SK-N-SH (cell line): ENCODE measurements around the gene KCNH4. TPM values are rescaled to one million over a fixed set of nuclear protein-coding genes. Genes with fewer than 3 reads are reported as not detected.

Source experiments
- CTCF ChIA-PET: fragments of 300-600, 350-600 bp; formaldehyde crosslinking; extraction: SDS; loops from one replicate; lab custom pipeline; 2021; lab: Yijun Ruan, JAX
- POLR2A ChIA-PET: fragments of 350-600 bp; sonication (Branson Sonifier 250); formaldehyde crosslinking; extraction: SDS; loops from one replicate; lab custom pipeline; 2020; ENCODE audit warnings: antibody characterized with exemption, inconsistent platforms; lab: Yijun Ruan, JAX
- DNase-seq: peaks from one replicate; pipeline ENCODE4 v3.0.0; 2012
- H2AFZ ChIP-seq: fragments of 200-600 bp; sonication (generic); 2 replicates; pipeline ENCODE4 v1.8.1; 2016; ENCODE audit warnings: antibody characterized with exemption, mild to moderate bottlenecking, low read depth
- H3F3A ChIP-seq: fragments of 200-600 bp; sonication (generic); replicated peaks from 2 replicates; pipeline ENCODE3; 2016; ENCODE audit warnings: antibody characterized with exemption, mild to moderate bottlenecking; ENCODE audit not compliant: insufficient read depth
- H3K27ac ChIP-seq, 2 experiments: fragments of 200-500 bp in 1 of 2; fragments of 200-600 bp in 1 of 2; sonication (Bioruptor generic) in 1 of 2; sonication (generic), shearing (Covaris generic) in 1 of 2; 2 replicates each; pipeline versions ENCODE4 v1.5.1 to v1.6.1; 2014 to 2016; ENCODE audit warnings: low read depth in 2 of 2, inconsistent platforms in 1 of 2, low read length in 1 of 2, mild to moderate bottlenecking in 1 of 2, mixed read lengths in 1 of 2
- H3K27me3 ChIP-seq: fragments of 200-600 bp; sonication (generic), shearing (Covaris generic); 2 replicates; pipeline ENCODE4 v1.6.1; 2016; ENCODE audit warnings: mixed run types; ENCODE audit not compliant: insufficient read depth
- H3K36me3 ChIP-seq, 2 experiments: fragments of 200-500 bp in 1 of 2; fragments of 200-600 bp in 1 of 2; sonication (Bioruptor generic) in 1 of 2; sonication (generic) in 1 of 2; replicated peaks in 1 of 2; 2 replicates each; pipeline versions ENCODE3 to v1.5.1; 2014 to 2016; ENCODE audit warnings: low read length in 1 of 2, mild to moderate bottlenecking in 1 of 2; ENCODE audit not compliant: insufficient read depth in 2 of 2, control insufficient read depth in 1 of 2
- H3K4me1 ChIP-seq, 2 experiments: fragments of 200-500 bp in 1 of 2; fragments of 200-600 bp in 1 of 2; sonication (Bioruptor generic) in 1 of 2; sonication (generic), shearing (Covaris generic) in 1 of 2; 2 replicates each; pipeline versions ENCODE4 v1.5.1 to v1.6.1; 2014 to 2016; ENCODE audit warnings: low read depth in 1 of 2, low read length in 1 of 2, mixed run types in 1 of 2; ENCODE audit not compliant: insufficient read depth in 2 of 2, control insufficient read depth in 1 of 2
- H3K4me2 ChIP-seq: fragments of 200-600 bp; sonication (generic), shearing (Covaris generic); 2 replicates; pipeline ENCODE4 v1.6.1; 2017; ENCODE audit warnings: mixed run types
- H3K4me3 ChIP-seq, 2 experiments: fragments of 200-500 bp in 1 of 2; fragments of 200-600 bp in 1 of 2; sonication (Bioruptor generic) in 1 of 2; sonication (generic), shearing (Covaris generic) in 1 of 2; 2 replicates each; pipeline versions ENCODE4 v1.5.1 to v1.8.1; 2014 to 2016; ENCODE audit warnings: low read depth in 2 of 2, inconsistent platforms in 1 of 2, low read length in 1 of 2, mild to moderate bottlenecking in 1 of 2, mixed read lengths in 1 of 2, moderate library complexity in 1 of 2
- H3K79me2 ChIP-seq: fragments of 200-600 bp; sonication (generic); 2 replicates; pipeline ENCODE4 v1.8.1; 2017; ENCODE audit warnings: mild to moderate bottlenecking; ENCODE audit not compliant: insufficient read depth
- H3K9ac ChIP-seq: fragments of 200-600 bp; sonication (generic); 2 replicates; pipeline ENCODE4 v1.6.1; 2017; ENCODE audit warnings: mixed run types
- H3K9me2 ChIP-seq: fragments of 200-600 bp; sonication (generic); 2 replicates; pipeline ENCODE4 v1.6.1; 2017; ENCODE audit warnings: mixed run types
- H3K9me3 ChIP-seq: fragments of 200-600 bp; sonication (generic); 2 replicates; pipeline ENCODE4 v1.6.1; 2017; ENCODE audit warnings: mixed run types, mild to moderate bottlenecking, moderate library complexity
- H4K20me1 ChIP-seq: fragments of 200-600 bp; sonication (generic); 2 replicates; pipeline ENCODE4 v1.6.1; 2017; ENCODE audit warnings: mild to moderate bottlenecking, mixed run types; ENCODE audit not compliant: insufficient read depth
- ELF1 ChIP-seq: IDR thresholded peaks from 2 replicates; pipeline ENCODE4 v1.4.0; 2012
- FOSL2 ChIP-seq: IDR thresholded peaks from 2 replicates; pipeline ENCODE4 v1.4.0; 2012; ENCODE audit warnings: low read depth, mild to moderate bottlenecking, moderate library complexity, borderline replicate concordance
- FOXJ3 ChIP-seq: sonication (generic); formaldehyde crosslinking; IDR thresholded peaks from 2 replicates; pipeline ENCODE4 v1.5.1; 2020; ENCODE audit warnings: mild to moderate bottlenecking, missing genetic modification reagents
- GABPA ChIP-seq: IDR thresholded peaks from 2 replicates; pipeline ENCODE4 v1.4.0; 2012; ENCODE audit warnings: low read depth, mild to moderate bottlenecking
- JUND ChIP-seq: IDR thresholded peaks from 2 replicates; pipeline ENCODE4 v1.4.0; 2012
- MXI1 ChIP-seq: IDR thresholded peaks from 2 replicates; pipeline ENCODE4 v1.6.1; 2012; ENCODE audit warnings: mild to moderate bottlenecking, low read depth, low read length, improper control_type of control experiment
- SIN3A ChIP-seq: IDR thresholded peaks from 2 replicates; pipeline ENCODE4 v1.6.1; 2012; ENCODE audit warnings: low read depth, mild to moderate bottlenecking, low read length, moderate library complexity, borderline replicate concordance
- TAF1 ChIP-seq: IDR thresholded peaks from 2 replicates; pipeline ENCODE4 v1.6.1; 2012; ENCODE audit warnings: low read depth, mild to moderate bottlenecking, low read length, moderate library complexity, borderline replicate concordance
- TCF12 ChIP-seq: IDR thresholded peaks from 2 replicates; pipeline ENCODE4 v1.4.0; 2012
- TEAD4 ChIP-seq: IDR thresholded peaks from 2 replicates; pipeline ENCODE4 v1.4.0; 2012; ENCODE audit warnings: mild to moderate bottlenecking, borderline replicate concordance; ENCODE audit not compliant: insufficient read depth
- WGBS: methylation state at CpG from one replicate; pipeline ENCODE4 v1.1.6; 2017; ENCODE audit warnings: low lambda C conversion rate; 5-methylcytosine and 5-hydroxymethylcytosine counted together
- polyA plus RNA-seq, 3 experiments: library from polyadenylated mRNA; depleted of rRNA; stranded (reverse); fragments of >200 nt; gene quantifications; 2 replicates each; pipeline ENCODE4 v1.2.3, GENCODE V29; 2012
- TF ChIP-seq, protein P1 (sequence below): IDR thresholded peaks from 2 replicates; pipeline ENCODE4 v1.6.1; 2012; ENCODE audit warnings: mild to moderate bottlenecking, low read depth, low read length, moderate library complexity

Gene KCNH4
- polyA plus RNA-seq, 1 of the 3 experiments (the other 2 are of a cell fraction): 0.46 TPM

DNA sequence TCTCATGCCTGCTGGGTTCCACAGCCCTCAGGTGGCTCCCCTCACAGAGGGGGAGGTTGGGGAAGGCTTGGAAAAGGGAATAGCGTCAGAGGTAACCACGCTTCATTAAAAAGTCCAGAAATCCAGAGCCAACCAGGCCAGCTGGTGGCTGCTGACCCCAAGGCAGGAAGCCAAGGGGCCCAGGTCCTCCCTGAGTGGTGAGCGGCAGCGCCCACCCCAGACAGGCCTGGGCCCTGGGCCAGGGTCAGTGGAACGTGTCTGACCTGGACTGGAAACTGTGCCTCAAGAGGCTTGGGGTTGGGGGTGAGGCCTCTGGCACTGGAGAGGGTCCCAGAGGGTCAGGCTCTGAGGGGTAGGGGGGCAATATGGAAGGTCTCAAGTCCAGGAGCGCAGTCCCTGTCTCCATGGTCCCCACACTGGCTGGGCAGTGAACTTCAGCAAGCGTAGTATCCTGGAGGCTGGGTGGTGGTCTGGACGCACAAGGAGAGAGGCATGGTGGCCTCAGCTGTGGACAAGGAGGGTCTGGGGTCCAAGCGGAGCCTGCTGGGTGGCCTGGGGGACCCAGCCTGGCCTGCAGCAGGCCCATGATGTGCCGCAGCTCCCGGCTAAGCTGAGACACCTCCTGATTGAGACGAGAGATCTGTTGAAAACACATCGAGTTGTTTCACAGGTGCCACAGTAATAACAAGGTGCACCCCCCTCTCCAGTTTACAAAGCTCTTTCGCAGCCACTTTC lies 21.0 kb downstream of the KCNH4 start:
- Histone ChIP-seq H3K4me2 (no peak overlapping the region), H3F3A (no peaks in the 10 kb centered on the region), H3K79me2 (no peaks in the 10 kb centered on the region), H4K20me1 (no peaks in the 10 kb centered on the region), H3K27ac (no peak overlapping the region), H2AFZ (no peak overlapping the region), H3K4me3 (no peak overlapping the region), H3K36me3 (no peaks in the 10 kb centered on the region), H3K9ac (no peak overlapping the region), H3K9me3 (no peaks in the 10 kb centered on the region), H3K9me2 (no peaks in the 10 kb centered on the region), H3K27me3 (no peaks in the 10 kb centered on the region), H3K4me1 (peaks cover 0 to 15% of the 10 kb centered on the region in 2 experiments; a peak in 1 of 4 replicates)
- 92% methylated on average over 8 of the region's 14 CpGs for WGBS
- TF ChIP-seq ELF1 (no peak), TCF12 (no peak), JUND (no peak), TAF1 (no peak), FOSL2 (no peak), TEAD4 (no peak), SIN3A (no peak)
- TF ChIP-seq, protein P1, sequence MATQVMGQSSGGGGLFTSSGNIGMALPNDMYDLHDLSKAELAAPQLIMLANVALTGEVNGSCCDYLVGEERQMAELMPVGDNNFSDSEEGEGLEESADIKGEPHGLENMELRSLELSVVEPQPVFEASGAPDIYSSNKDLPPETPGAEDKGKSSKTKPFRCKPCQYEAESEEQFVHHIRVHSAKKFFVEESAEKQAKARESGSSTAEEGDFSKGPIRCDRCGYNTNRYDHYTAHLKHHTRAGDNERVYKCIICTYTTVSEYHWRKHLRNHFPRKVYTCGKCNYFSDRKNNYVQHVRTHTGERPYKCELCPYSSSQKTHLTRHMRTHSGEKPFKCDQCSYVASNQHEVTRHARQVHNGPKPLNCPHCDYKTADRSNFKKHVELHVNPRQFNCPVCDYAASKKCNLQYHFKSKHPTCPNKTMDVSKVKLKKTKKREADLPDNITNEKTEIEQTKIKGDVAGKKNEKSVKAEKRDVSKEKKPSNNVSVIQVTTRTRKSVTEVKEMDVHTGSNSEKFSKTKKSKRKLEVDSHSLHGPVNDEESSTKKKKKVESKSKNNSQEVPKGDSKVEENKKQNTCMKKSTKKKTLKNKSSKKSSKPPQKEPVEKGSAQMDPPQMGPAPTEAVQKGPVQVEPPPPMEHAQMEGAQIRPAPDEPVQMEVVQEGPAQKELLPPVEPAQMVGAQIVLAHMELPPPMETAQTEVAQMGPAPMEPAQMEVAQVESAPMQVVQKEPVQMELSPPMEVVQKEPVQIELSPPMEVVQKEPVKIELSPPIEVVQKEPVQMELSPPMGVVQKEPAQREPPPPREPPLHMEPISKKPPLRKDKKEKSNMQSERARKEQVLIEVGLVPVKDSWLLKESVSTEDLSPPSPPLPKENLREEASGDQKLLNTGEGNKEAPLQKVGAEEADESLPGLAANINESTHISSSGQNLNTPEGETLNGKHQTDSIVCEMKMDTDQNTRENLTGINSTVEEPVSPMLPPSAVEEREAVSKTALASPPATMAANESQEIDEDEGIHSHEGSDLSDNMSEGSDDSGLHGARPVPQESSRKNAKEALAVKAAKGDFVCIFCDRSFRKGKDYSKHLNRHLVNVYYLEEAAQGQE: no peak
- no peak for DNase-seq
- ChIA-PET POLR2A (no interaction called here), CTCF (interaction anchor here (0.8 to 1.4 kb wide), 3 partner anchors 20 to 197 kb away, joined by 3 to 4 read pairs (median 3); no protein-coding TSS in a partner anchor)

DNA sequence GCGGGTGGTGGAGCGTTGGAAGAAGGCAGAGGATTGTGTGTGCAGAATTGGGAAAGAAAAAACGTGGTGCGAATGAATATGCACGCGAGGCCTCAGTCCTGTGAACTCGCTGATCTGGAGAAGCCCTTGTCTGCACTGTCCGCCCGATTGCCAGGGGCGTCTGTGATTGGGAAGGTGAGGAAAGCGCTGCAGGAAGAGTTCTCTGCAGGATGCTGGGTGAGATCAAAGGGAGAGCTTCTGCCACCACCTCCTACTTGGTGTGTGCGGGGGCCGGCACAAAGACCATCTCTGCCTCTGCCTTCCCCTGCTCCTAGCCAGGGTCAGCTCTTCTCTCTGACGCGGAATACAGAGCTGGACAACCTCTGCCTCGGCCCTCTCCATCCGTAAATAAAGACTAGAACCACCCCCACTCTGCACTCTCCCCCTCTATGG lies 25.3 kb downstream of the KCNH4 start:
- CTCF ChIA-PET: interaction anchor here (0.7 to 1.2 kb wide), 3 partner anchors 12 to 45 kb away, joined by 3 to 4 read pairs (median 3); no protein-coding TSS in a partner anchor
- Histone ChIP-seq H3K4me1 (peaks cover 11 to 19% of the 10 kb centered on the region in 2 experiments; a peak in 2 of 4 replicates), H3F3A (no peaks in the 10 kb centered on the region), H3K9me2 (no peaks in the 10 kb centered on the region), H3K9ac (peak overlapping the region; percentile 68; the same call in 1 of the 2 replicates), H2AFZ (peak overlapping the region; percentile 89; the same call in 1 of the 2 replicates), H3K4me2 (peak overlapping the region; percentile 76), H4K20me1 (peaks cover 36% of the 10 kb centered on the region), H3K27ac (no peak overlapping the region; a peak in 1 of 4 replicates), H3K4me3 (peak overlapping the region; percentile 90 to 99), H3K36me3 (peaks cover 4 to 6% of the 10 kb centered on the region in 2 experiments), H3K9me3 (no peaks in the 10 kb centered on the region), H3K27me3 (no peaks in the 10 kb centered on the region), H3K79me2 (peaks cover 42% of the 10 kb centered on the region)
- TF ChIP-seq FOXJ3 (CRISPR knock-in tag) (no peak), GABPA (no peak), MXI1 (no peak)
- no peak for DNase-seq
- POLR2A ChIA-PET: interaction anchor here (1.2 kb wide), 1 partner anchor 25 kb away, joined by 3 read pairs; the partner anchor contains the start of gene KCNH4
- WGBS: 60% methylated on average over 15 of the region's 17 CpGs
